HG02763 (cell line): Measurements from ENCODE around the gene PTPRM.

Source experiments
- ATAC-seq: cut with Tn5 transposase; IDR thresholded peaks from one replicate; pipeline ENCODE4 v1.9.1; 2021; ENCODE audit warnings: mild to moderate bottlenecking, moderate library complexity; ENCODE audit not compliant: unreplicated experiment

The PTPRM gene

GRCh38 chr18:7663366-7664312 is 96.5 kb downstream of the PTPRM start:
- ATAC-seq: no peak

DNA sequence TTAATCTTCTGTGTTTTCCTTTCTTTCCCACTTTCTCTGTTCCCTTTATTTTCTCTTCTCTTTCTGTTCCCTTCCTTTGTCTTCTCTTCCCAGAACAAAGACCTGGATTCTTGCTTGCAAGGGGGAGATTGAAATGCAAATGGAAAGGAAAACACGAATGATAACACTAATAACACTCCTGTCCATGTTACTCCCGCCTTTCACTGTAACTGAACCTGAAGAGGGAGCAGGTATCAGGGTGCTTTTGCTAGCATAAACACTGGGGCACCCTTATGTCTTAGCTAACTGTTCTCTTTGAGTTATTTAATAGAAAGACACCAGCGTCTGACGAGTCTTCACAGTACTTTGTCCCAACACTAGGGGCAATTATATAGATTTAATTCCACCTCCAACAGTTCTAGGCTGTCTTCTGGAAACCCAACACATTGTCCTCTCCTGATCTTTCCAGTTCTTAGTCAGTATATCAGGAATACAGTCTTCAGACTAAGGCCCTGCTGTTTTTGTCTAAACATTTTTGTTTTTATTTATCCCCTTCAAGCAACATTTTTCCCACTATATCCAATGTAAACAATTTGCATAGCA is 99.2 kb downstream of the PTPRM start:
- no peak for ATAC-seq

GRCh38 chr18:7668392-7668791 is 101.3 kb downstream of the PTPRM start:
- ATAC-seq: no peak

- no peak for ATAC-seq
These were observed 102.2 kb downstream of the PTPRM start for GRCh38 chr18:7669361-7669760.

- no peak for ATAC-seq
These were observed 104.0 kb downstream of the PTPRM start for GRCh38 chr18:7671105-7671504.

- ATAC-seq: no peak
These were observed 109.2 kb downstream of the PTPRM start for GRCh38 chr18:7676253-7676873.

GRCh38 chr18:7677001-7677400 is 109.9 kb downstream of the PTPRM start:
- no peak for ATAC-seq

DNA sequence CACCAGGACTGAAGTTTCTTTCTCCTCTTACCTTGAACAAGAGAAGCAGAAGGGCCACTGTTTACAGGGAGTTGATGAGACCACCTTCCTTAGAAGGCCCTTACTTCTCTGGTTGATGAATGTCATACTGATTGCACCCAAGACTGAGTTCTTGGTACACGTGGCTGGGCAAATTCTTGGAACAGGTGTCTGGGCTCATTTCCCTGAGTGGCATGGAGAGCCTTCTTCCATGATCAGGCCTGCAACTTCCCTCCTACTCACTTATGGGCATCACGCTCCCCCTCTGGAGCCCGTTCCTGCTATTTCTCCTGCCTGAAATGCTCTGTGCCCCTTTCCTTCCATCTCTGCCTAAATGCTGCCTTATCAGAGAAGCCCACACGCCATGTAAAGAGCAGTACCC is 110.3 kb downstream of the PTPRM start:
- no peak for ATAC-seq

DNA sequence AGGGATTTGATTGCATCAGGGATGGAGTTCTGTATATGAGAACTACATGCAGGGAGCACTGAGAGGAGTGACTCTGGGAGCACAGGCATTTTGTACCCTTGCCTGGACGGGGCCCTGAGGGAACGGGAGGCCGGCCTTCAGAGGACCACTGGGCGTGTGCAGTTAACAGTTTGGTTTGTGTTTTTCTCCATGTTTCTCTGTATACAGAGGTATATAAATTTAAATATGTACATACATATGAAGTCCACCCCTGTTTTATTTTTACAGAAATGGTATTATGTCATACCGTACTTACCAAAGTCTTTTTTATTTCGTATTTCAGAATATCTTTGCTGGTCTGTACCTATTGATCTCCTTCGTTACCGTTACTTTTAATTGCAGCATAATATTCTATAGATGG is 111.3 kb downstream of the PTPRM start:
- ATAC-seq: no peak

DNA sequence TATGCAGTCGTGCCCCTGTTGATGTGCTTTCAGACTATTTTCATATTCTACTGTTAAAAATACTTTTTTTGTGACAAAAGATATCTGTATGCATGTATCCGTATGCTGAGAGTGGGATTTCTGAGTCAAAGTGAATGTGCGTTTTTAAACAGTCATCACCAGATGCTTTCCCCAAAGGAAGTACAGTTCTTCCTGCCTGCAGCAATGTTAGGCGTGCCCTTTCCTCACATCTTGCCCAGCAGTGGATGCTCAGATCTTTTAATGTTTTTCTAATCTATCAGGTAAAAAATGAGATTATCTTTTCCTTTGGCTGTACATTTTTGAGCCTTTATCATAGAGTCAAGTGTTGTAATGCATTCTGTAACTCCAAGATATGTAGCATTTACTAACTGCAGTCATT is 111.7 kb downstream of the PTPRM start:
- no peak for ATAC-seq

DNA sequence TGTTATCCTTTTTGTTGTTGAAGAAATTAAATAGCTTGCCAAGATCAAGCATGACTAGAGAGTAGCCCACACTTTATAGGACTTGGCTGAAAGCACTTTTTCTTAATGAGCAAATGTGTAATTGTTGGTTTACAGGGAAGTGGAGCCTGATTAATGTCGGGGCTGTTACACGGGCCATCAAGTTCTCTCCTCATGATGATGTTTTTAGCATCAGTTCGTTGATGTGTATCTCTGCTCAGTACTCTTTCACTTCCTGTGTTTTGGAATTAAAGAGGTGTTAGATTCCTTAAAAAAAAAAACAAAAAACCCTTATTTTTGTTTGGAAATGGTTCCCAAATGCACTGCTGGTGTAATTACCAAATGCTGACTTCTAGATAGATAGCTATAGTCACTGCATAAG is 114.2 kb downstream of the PTPRM start:
- ATAC-seq: no peak

GRCh38 chr18:7682321-7682720 is 115.2 kb downstream of the PTPRM start:
- ATAC-seq: no peak

GRCh38 chr18:7683753-7684152 is 116.6 kb downstream of the PTPRM start:
- ATAC-seq: no peak

- ATAC-seq: no peak
These were observed 117.2 kb downstream of the PTPRM start for GRCh38 chr18:7684357-7684756.

- no peak for ATAC-seq
These were observed 117.8 kb downstream of the PTPRM start for GRCh38 chr18:7684966-7685365.

DNA sequence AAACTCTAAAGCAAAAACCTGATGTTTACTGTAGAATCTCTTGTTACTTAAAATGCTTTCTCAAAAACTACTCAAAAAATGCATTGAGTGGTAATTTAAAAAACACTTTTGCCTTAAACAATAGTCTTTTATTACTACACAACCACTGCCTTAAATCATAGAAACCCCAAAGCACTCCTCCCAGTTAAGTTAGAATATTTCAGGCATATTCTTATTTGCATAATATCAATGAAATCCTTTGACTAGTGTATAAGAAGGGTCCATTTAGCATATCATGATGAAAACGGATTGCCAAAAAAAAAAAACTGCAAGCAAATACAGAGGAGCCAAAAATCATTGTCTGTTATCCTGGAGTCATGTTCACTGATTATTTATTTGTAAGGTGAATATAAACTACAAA is 119.2 kb downstream of the PTPRM start:
- ATAC-seq: no peak

DNA sequence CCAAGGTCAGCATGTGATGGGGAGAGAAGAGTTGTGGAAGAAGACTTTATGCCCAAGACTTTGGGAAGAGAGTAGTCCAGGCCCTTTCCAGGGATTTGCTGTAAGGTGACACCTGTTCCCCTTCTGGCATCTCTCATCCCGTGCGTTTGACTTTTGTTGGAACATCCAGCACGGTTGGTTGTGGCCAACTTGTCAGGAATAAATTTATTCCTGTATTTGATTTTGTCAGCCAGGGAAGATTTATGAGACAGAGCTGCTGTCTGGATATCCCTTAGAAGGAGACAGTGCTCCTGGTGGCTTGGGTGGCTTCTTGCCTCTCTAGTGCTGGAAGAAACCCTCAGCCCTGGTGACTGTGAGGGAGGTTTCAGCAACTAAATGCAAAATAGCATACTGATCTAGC is 121.5 kb downstream of the PTPRM start:
- no peak for ATAC-seq

DNA sequence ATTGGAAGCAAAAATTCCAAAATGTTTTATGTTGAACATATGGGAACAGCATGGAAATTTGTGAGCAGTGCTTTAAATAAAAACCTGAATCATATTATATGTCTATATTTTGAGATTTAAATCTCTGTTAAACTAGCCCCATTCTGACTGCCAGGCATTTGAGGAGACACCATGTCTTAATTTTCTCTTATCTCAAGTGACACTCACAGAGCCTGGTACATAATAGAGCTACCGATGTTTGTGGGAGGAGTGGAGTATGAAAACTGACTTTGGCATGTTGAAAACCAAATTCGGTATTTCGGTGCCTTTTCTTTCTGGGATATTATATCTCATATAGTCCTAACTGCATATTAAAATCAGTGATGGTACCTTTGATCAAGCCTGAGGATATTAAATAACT is 124.1 kb downstream of the PTPRM start:
- ATAC-seq: no peak

DNA sequence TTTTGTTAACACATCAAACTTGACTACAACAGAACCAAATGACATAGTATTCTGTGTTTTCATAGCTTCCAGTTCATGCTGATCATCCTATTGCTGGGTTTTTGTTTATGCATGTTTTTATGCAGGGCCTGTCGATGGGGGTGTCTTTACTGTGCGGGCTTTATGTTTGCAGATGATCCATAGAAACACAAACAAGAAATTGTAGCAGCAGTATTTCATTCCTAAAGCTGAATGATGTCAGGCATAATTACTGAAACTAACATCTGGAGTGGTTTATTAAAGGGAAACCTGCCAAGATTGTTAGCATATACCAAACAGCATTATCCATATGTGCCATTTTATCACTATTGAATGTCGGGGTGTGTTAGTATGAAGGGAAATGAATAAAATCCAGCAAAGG is 129.7 kb downstream of the PTPRM start:
- ATAC-seq: no peak

- ATAC-seq: no peak
These were observed 130.2 kb downstream of the PTPRM start for GRCh38 chr18:7697306-7697705.

DNA sequence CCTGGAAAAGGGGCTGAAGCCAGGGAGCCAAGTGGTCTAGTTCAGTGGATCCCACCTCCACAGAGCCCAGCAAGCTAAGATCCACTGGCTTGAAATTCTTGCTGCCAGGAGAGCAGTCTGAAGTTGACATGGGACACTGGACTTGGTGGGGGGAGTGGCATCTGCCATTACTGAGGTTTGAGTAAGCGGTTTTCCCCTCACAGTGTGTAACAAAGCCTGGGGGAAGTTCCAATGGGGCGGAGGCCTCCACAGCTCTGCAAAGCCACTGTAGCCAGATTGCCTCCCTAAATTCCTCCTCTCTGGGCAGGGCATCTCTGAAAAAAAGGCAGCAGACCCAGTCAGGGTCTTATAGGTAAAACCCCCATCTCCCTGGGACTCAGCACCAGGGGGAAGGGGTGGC is 144.4 kb downstream of the PTPRM start:
- ATAC-seq: no peak

DNA sequence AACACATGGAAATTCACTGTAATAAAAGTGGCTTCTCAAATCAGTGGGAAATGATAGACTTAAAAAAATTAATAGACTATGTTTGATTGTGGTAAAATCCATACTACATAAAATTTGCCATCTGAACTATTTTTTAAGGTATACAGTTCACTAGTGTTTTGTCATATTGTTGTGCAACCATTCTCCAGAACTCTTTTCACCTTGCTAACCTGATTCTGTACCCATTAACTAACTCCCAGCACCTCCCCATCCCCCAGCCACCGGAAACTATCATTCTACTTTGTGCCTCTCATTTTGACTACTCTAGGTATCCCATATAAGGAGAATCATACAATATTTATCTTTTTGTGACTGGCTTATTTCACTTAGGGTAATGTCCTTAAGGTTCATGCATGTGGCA is 153.3 kb downstream of the PTPRM start:
- ATAC-seq: no peak
